ENCODE measurements around the gene TYMP. TPM values are rescaled to one million over a fixed set of nuclear protein-coding genes. Genes with fewer than 3 reads are reported as not detected.

The TYMP gene
- total and polyA plus RNA-seq, 2 of the 8 experiments (the other 6 are each of a cell fraction or from before 2014, with no cell fraction given) = 0.43 to 0.48 TPM

- Histone ChIP-seq H2AK5ac (ENCODE audit: low read depth, low read length) (no peak overlapping the region), H2BK5ac (ENCODE audit: low read depth, low read length) (no peak overlapping the region), H4K5ac (ENCODE audit: insufficient read length, low read depth, low read length) (no peak overlapping the region), H2BK120ac (replicated peaks; ENCODE audit: low read depth, low read length) (no peak overlapping the region), H3K56ac (replicated peaks; ENCODE audit: insufficient read length, low read depth, low read length) (no peak overlapping the region), H4K91ac (replicated peaks; ENCODE audit: insufficient read length, low read length) (no peak overlapping the region), H3K27me3 (replicated peaks in 1 of 4; ENCODE audit: control insufficient read depth in 3 of 4, extremely low read depth in 1 of 4, insufficient read depth in 3 of 4, low read length in 3 of 4) (no peaks in the 10 kb centered on the region), H2BK20ac (ENCODE audit: low read length) (no peak overlapping the region), H3K4me1 (replicated peaks in 1 of 4; ENCODE audit: control insufficient read depth in 3 of 4, insufficient read depth in 4 of 4, low read length in 3 of 4) (peaks cover 0 to 4% (median 1%) of the 10 kb centered on the region in 4 experiments; a peak in 4 of 7 replicates), H2AFZ (ENCODE audit: low read length) (no peak overlapping the region), H3K23ac (ENCODE audit: insufficient read length) (no peak overlapping the region), H3K9ac (replicated peaks in 1 of 4; ENCODE audit: extremely low read depth in 1 of 4, low read depth in 3 of 4, low read length in 3 of 4) (no peak overlapping the region), H3K23me2 (ENCODE audit: low read depth, low read length) (peaks cover 4% of the 10 kb centered on the region; the same call in 1 of the 2 replicates), H3K27ac (ENCODE audit: low read depth, low read length) (no peak overlapping the region), H3K4me2 (ENCODE audit: insufficient read depth in 1 of 2, low read depth in 2 of 2, low read length in 2 of 2) (no peak overlapping the region), H3K14ac (ENCODE audit: insufficient read length) (no peak overlapping the region), H2BK15ac (ENCODE audit: low read length) (no peak overlapping the region), H4K20me1 (replicated peaks in 1 of 2; ENCODE audit: control insufficient read depth in 1 of 2, insufficient read depth in 2 of 2, low read length in 2 of 2) (peaks cover 9 to 23% of the 10 kb centered on the region in 2 experiments), H3K4me3 (ENCODE audit: extremely low read depth in 1 of 4, insufficient read depth in 2 of 4, low read depth in 3 of 4, low read length in 4 of 4) (no peak overlapping the region), H3K36me3 (ENCODE audit: control insufficient read depth in 2 of 4, insufficient read depth in 4 of 4, low read length in 3 of 4) (peaks cover 0 to 5% (median 0%) of the 10 kb centered on the region in 4 experiments; a peak in 2 of 8 replicates), H3K9me3 (ENCODE audit: insufficient read depth in 2 of 2, low read depth in 1 of 2, low read length in 1 of 2) (no peaks in the 10 kb centered on the region), H3K79me2 (ENCODE audit: control insufficient read depth in 1 of 2, insufficient read depth in 2 of 2, low read length in 2 of 2) (peaks cover 10 to 49% of the 10 kb centered on the region in 2 experiments), H4K8ac (ENCODE audit: extremely low read depth, insufficient read depth, low read length) (no peak overlapping the region), H3K18ac (ENCODE audit: extremely low read depth, low read length) (no peak overlapping the region), H3K79me1 (ENCODE audit: low read depth, low read length) (peaks cover 20% of the 10 kb centered on the region; the same call in 1 of the 2 replicates), H3K4ac (replicated peaks; ENCODE audit: insufficient read length, low read depth, low read length) (no peak overlapping the region), H2BK12ac (ENCODE audit: low read depth, low read length) (no peak overlapping the region)
- FAIRE-seq (no peak), DNase-seq (ENCODE audit: low read depth in 1 of 2, low spot score in 2 of 2) (no peak)
- WGBS, 2 experiments (ENCODE audit: extremely low coverage in 1 of 2, insufficient coverage in 1 of 2, insufficient read length in 1 of 2, insufficient replicate concordance in 2 of 2, low coverage in 1 of 2, low lambda C conversion rate in 2 of 2, missing lambda C conversion rate in 1 of 2) = 92% methylated on average over 12 of the region's 15 CpGs; no CpG with 5 or more reads in 1 of the 2 experiments
- POLR2A ChIA-PET (ENCODE audit: partially characterized antibody) = interaction anchor here (1.4 kb wide), 1 partner anchor 30 kb away, joined by 3 read pairs; no protein-coding TSS in a partner anchor
- TF ChIP-seq CTBP2 (IDR thresholded peaks at IDR 0.05; ENCODE audit: borderline replicate concordance, insufficient read depth, insufficient read length, low read length) (no peak), BRCA1 (IDR thresholded peaks at IDR 0.05; ENCODE audit: low read depth, low read length) (no peak), ZNF274 (IDR thresholded peaks at IDR 0.05; ENCODE audit: borderline replicate concordance, extremely low read depth, low read length) (no peak), CTCF (IDR thresholded peaks at IDR 0.05; ENCODE audit: control extremely low read depth in 1 of 3, insufficient read depth in 1 of 3, low read depth in 1 of 3, low read length in 3 of 3) (no peak)
- CTCF ChIA-PET (ENCODE audit: partially characterized antibody) = no interaction called here
Observed at GRCh38 chr22:50513175-50513574, 16.6 kb downstream of the TYMP start.
